PFSK-1 (cell line): ENCODE data around the gene ABHD16A.
A peak's percentile ranks its signal among the peaks of the same experiment; 100 is the strongest.

Experiments
- FOXP2 ChIP-seq: optimal IDR thresholded peaks from 2 replicates; pipeline ENCODE3; 2011; ENCODE audit warnings: borderline replicate concordance, control low read depth, inconsistent platforms; ENCODE audit not compliant: insufficient read depth; ENCODE audit errors: extremely low read length, extremely low read depth
- POLR2AphosphoS5 ChIP-seq: IDR thresholded peaks from 2 replicates; pipeline ENCODE4 v1.6.1; 2012; ENCODE audit warnings: low read depth, mild to moderate bottlenecking, control low read depth, low read length, moderate library complexity
- SIN3A ChIP-seq: IDR thresholded peaks from 2 replicates; pipeline ENCODE4 v1.6.1; 2012; ENCODE audit warnings: mild to moderate bottlenecking, low read length, moderate library complexity, borderline replicate concordance; ENCODE audit not compliant: insufficient read depth
- TAF1 ChIP-seq: IDR thresholded peaks from 2 replicates; pipeline ENCODE4 v1.6.1; 2012; ENCODE audit warnings: low read length, control low read depth, borderline replicate concordance; ENCODE audit not compliant: insufficient read depth
- TF ChIP-seq, protein P1 (sequence below), 2 experiments: IDR thresholded peaks; 2 replicates each; pipeline versions ENCODE4 v1.6.1 to v1.8.0; 2011 to 2012; ENCODE audit warnings: low read depth in 2 of 2, low read length in 2 of 2, control low read depth in 1 of 2, inconsistent platforms in 1 of 2, mild to moderate bottlenecking in 1 of 2, moderate library complexity in 1 of 2; ENCODE audit not compliant: insufficient read depth in 1 of 2

Gene ABHD16A

GRCh38 chr6:31742894-31743293, 39.8 kb upstream of the ABHD16A start:
- no peak for TF ChIP-seq FOXP2
- TF ChIP-seq POLR2AphosphoS5, result no peak
- no peak for TF ChIP-seq TAF1
- no peak for TF ChIP-seq SIN3A
- TF ChIP-seq, protein P1, sequence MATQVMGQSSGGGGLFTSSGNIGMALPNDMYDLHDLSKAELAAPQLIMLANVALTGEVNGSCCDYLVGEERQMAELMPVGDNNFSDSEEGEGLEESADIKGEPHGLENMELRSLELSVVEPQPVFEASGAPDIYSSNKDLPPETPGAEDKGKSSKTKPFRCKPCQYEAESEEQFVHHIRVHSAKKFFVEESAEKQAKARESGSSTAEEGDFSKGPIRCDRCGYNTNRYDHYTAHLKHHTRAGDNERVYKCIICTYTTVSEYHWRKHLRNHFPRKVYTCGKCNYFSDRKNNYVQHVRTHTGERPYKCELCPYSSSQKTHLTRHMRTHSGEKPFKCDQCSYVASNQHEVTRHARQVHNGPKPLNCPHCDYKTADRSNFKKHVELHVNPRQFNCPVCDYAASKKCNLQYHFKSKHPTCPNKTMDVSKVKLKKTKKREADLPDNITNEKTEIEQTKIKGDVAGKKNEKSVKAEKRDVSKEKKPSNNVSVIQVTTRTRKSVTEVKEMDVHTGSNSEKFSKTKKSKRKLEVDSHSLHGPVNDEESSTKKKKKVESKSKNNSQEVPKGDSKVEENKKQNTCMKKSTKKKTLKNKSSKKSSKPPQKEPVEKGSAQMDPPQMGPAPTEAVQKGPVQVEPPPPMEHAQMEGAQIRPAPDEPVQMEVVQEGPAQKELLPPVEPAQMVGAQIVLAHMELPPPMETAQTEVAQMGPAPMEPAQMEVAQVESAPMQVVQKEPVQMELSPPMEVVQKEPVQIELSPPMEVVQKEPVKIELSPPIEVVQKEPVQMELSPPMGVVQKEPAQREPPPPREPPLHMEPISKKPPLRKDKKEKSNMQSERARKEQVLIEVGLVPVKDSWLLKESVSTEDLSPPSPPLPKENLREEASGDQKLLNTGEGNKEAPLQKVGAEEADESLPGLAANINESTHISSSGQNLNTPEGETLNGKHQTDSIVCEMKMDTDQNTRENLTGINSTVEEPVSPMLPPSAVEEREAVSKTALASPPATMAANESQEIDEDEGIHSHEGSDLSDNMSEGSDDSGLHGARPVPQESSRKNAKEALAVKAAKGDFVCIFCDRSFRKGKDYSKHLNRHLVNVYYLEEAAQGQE (IDR thresholded peaks at IDR 0.05; ENCODE audit: insufficient read depth in 1 of 2, low read depth in 2 of 2, low read length in 2 of 2), result no peak

DNA sequence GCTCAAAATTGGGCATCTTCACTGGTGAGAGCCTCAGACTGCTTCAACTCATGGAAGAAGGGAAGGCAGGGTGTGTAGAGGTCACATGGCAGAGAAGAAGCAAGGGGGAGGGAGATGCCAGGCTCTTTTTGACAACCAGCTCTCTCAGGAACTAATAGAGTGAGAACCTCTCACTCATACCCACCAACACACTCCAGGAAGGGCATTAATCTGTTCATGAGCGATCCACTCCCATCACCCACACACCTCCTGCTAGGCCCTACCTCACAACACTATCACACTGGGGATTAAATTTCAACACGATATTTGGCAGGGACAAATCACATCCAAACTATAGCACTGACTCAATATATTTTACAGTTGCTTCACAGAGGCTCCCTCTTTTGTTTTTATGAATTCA, 38.7 kb upstream of the ABHD16A start:
- TF ChIP-seq FOXP2 (no peak), SIN3A (no peak), POLR2AphosphoS5 (no peak), TAF1 (no peak)
- TF ChIP-seq, protein P1 (IDR thresholded peaks at IDR 0.05; ENCODE audit: insufficient read depth in 1 of 2, low read depth in 2 of 2, low read length in 2 of 2), result no peak

- no peak for TF ChIP-seq SIN3A
- TF ChIP-seq, protein P1 (IDR thresholded peaks at IDR 0.05; ENCODE audit: insufficient read depth in 1 of 2, low read depth in 2 of 2, low read length in 2 of 2), result 0 out of 4 replicates have a peak, but pooled peaks of 1 of the 2 experiments have one; percentile 52
- no peak for TF ChIP-seq TAF1
- no peak for TF ChIP-seq FOXP2
- peak; percentile 65; the same call in 1 of the 2 replicates for TF ChIP-seq POLR2AphosphoS5
These were observed 37.5 kb upstream of the ABHD16A start for GRCh38 chr6:31740397-31741223.

DNA sequence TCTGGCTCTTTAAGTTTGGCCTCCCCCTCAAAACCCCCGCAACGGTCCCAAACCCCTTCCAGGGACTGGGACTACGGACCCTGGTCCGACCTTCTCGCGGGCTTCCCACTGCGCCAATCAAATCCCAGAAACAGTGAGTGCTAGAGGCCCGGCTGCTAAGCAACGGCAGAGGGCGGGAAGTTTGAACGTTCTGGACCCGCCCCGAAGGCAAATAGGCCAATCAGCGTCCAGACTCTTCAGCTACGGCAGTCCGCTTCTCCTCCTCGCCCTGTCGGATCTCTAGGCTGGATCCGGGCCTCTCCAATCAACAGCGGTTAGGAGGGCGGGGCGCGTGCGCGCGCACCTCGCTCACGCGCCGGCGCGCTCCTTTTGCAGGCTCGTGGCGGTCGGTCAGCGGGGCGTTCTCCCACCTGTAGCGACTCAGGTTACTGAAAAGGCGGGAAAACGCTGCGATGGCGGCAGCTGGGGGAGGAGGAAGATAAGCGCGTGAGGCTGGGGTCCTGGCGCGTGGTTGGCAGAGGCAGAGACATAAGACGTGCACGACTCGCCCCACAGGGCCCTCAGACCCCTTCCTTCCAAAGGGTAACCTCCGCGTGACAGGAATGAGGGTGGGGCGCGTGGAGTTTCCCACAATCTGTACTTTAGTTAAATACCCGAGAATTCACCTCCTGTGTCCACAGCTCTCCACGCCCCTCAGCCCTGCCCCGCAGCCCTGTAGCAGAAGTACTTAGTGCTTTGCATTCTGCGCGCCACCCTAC, 36.7 kb upstream of the ABHD16A start, which contains the start of gene MSH5:
Gene MSH5 (plus strand): TSS at position 367 of the 758 bp plus-strand sequence. CDS start 462 bp downstream, outside the sequence.
- TF ChIP-seq TAF1, result peak; percentile 82
- TF ChIP-seq SIN3A, result 0 out of 2 replicates have a peak, but pooled peaks have one; percentile 11
- TF ChIP-seq POLR2AphosphoS5, result peak; percentile 93
- TF ChIP-seq FOXP2, result no peak
- TF ChIP-seq, protein P1 (IDR thresholded peaks at IDR 0.05; ENCODE audit: insufficient read depth in 1 of 2, low read depth in 2 of 2, low read length in 2 of 2), result no peak
